ENCODE results near the gene ARHGAP26.

DNA sequence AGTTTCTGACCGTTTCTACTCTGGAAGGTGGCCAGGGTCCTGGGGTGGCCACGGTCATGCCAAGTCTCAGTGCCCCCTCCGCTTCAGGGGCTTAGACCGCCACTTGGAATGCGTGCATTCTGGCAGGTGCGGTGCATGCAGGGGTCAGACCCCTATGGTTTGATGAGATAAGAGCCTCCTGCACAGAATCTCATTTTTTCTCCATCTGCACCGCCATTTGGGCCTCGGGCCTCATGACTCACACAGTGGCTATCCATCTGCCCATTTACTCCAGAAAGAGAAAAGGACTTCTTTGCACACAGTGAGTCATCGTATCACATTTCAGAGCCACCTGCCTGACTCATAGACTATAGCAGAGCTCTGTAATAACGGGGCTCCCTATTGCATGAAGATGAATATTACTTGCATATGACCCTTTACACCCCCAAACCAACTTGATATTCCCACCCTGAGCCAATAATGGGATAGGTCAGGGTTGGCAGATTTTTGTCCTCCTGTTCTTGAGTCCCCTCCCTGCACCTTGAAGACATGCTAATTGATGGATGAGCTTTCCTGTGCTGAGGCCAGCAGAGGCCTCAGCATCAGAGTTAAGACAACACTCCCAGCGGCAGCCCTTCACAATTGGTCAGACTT lies 475.9 kb downstream of the ARHGAP26 start:
- TF ChIP-seq POLR2AphosphoS5 (IDR thresholded peaks at IDR 0.05) = no peak
- TF ChIP-seq, protein P1, sequence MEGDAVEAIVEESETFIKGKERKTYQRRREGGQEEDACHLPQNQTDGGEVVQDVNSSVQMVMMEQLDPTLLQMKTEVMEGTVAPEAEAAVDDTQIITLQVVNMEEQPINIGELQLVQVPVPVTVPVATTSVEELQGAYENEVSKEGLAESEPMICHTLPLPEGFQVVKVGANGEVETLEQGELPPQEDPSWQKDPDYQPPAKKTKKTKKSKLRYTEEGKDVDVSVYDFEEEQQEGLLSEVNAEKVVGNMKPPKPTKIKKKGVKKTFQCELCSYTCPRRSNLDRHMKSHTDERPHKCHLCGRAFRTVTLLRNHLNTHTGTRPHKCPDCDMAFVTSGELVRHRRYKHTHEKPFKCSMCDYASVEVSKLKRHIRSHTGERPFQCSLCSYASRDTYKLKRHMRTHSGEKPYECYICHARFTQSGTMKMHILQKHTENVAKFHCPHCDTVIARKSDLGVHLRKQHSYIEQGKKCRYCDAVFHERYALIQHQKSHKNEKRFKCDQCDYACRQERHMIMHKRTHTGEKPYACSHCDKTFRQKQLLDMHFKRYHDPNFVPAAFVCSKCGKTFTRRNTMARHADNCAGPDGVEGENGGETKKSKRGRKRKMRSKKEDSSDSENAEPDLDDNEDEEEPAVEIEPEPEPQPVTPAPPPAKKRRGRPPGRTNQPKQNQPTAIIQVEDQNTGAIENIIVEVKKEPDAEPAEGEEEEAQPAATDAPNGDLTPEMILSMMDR (IDR thresholded peaks at IDR 0.05 in 8 of 11, conservative IDR thresholded peaks at IDR 0.05 in 3 of 11) = no peak
- TF ChIP-seq POLR2A (IDR thresholded peaks at IDR 0.05) = no peak
